A549 treated with CORT108297 at 1 μM for 4 hours (cell line): ENCODE data around the gene TBX10. TPM values are rescaled to one million over a fixed set of nuclear protein-coding genes. Genes with fewer than 3 reads are reported as not detected.

Experiments used
- total RNA-seq: library from RNA; stranded (reverse); fragments of 200-300 nt; extraction: Qiagen RNA extraction; gene quantifications from 5 replicates; pipeline ENCODE4 v1.2.3, GENCODE V29; 2022

The TBX10 gene
- total RNA-seq, result not detected in 5 replicates

DNA sequence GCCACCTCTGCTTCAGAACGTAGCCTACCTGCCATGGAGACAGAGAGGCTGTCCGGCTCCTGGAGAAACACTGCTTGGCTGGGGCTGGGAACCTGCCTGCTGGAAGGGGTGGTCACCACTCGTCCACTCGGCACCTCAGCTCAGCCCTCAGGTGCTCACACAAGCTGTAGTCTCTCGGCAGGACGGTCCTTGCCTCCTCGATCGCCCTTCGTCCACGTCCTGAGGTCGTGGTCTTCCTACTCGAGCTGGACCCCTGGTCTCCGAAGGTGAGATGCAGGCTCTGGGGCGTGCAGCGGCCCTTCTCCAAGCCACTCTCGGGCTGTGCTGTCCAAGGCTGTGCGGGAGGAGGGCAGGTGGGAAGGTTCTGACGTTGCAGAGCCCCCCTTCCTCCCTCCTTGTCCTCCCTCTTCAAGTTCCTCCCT, at the start of gene TBX10:
Gene TBX10 (minus strand): TSS at position 326 of the 422 bp plus-strand sequence. CDS start 291 bp downstream, at position 35.

DNA sequence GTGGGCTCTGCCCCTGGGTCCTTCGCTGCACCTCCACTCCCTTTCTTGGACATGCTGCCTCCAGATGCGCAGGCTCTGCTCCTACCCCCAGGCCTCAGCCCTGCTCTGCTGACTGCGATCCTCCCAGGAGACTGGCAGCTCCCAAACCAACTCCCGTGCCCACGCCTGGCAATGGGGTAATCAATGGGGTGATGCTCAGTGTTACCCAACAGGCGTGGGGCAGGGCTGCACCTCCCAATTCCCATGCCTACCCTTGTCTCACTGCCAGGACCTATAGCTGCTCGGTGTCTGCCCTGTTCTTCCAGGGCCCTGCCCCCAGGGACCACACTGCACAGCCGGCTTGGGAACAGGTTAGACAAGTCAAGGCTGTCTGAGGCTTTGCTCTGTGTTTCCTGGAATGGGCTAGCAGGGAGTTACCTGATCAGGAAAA, 34.9 kb upstream of the TBX10 start, which contains the start of gene ALDH3B2:
Gene ALDH3B2 (minus strand): TSS at position 182 of the 430 bp plus-strand sequence. CDS start 7,688 bp downstream, outside the sequence.

DNA sequence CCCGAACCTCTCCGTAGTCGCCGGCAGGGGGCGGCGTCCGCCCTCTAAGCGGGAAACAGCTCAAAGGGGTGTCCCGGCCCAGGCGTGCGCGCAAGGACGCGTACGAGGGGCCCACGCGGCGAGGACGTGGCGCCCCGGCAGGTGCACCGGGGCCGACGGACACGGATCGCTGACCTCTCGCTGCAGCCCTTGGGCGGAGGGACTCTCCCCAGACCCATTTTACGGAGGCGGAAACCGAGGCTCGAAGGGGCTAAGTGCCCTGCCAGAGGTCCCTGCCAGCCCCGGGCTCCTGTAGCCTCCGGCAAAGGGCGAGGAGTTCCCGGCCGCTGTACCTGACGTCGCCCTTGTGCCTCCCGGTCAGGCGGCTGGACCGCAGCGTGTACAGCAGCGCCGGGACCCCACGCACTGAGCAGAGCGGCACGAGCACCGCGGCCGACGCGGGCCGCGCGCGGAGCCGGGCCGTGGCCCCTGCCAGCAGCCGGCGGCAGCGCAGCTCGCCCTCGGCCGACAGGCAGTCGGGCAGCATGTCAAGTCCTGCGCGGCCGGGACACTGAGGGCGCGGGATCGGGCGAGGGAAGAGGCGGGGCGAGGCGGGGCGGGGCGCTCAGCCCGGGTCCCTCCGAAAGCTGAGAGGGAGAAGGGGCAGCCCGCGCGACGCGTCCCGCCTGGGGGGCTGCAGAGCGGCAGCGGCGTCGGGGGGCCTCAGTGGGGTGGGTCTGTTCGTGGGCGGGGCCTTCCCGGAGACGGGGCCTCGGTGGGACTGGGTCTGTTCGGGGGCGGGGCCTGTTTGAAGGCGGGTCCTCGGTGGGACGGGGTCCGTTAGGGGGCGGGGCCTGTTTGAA, 10.0 kb downstream of the TBX10 start, which contains the start of gene NUDT8:
Gene NUDT8 (minus strand): TSS at position 552 of the 842 bp plus-strand sequence. CDS start 26 bp downstream, at position 526.

DNA sequence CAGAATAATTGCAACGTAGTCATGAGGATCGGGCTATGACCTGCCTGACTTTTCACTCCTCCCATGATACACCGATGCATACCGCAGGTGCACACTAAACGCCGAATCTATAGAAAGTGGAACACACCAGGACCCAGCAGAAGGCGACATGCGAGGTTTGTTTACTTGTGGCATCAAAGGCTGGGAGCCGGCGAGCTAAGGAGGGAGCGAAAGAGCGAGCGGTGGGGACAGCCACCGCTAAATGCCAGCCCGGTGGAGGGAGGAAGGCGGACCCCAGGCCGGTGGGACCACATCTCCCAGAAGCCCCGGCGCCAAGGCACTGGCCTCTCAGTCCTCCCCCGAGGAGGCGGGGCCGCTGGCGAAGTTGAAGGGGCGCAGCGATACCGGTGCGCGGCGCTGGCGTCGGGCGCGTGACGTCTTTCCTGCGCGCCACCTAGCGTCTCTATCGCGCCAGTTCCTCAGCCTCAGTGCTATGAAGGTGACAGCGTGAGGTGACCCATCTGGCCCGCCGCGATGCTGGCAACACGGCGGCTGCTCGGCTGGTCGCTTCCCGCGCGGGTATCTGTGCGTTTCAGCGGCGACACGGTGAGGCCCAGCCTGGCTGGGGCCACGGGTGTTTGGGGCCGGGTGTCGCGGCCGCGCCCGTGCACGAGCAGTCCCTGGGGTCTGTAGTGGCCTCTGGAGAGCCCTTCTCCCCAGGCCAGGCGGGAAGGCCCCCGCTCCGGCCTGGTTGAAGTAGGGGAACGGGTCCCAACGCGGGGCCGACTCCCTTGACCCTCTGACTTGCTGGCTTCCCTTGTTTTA, 32.9 kb downstream of the TBX10 start, which contains the start of gene NDUFV1:
Gene NDUFV1 (plus strand): TSS at position 445 of the 804 bp plus-strand sequence. CDS start 69 bp downstream, at position 514.

DNA sequence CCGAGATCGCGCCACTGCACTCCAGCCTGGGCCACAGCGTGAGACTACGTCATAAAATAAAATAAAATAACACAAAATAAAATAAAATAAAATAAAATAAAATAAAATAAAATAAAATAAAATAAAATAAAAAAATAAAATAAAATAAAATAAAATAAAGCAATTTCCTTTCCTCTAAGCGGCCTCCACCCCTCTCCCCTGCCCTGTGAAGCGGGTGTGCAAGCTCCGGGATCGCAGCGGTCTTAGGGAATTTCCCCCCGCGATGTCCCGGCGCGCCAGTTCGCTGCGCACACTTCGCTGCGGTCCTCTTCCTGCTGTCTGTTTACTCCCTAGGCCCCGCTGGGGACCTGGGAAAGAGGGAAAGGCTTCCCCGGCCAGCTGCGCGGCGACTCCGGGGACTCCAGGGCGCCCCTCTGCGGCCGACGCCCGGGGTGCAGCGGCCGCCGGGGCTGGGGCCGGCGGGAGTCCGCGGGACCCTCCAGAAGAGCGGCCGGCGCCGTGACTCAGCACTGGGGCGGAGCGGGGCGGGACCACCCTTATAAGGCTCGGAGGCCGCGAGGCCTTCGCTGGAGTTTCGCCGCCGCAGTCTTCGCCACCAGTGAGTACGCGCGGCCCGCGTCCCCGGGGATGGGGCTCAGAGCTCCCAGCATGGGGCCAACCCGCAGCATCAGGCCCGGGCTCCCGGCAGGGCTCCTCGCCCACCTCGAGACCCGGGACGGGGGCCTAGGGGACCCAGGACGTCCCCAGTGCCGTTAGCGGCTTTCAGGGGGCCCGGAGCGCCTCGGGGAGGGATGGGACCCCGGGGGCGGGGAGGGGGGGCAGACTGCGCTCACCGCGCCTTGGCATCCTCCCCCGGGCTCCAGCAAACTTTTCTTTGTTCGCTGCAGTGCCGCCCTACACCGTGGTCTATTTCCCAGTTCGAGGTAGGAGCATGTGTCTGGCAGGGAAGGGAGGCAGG, 56.0 kb downstream of the TBX10 start, which contains the start of gene GSTP1:
Gene GSTP1 (plus strand): TSS at position 566 of the 958 bp plus-strand sequence. CDS start 32 bp downstream, at position 598.

Other genes with a start within 250 kb of the TBX10 start
- 22.1 to 40.0 TPM (median 36.1 TPM) in 5 replicates for gene RAD9A, start 247.8 kb downstream of the TBX10 start, total RNA-seq
- gene PPP1CA, start 237.9 kb downstream of the TBX10 start, total RNA-seq, result 269 to 296 TPM (median 294 TPM) in 5 replicates
- 0.10 to 0.12 TPM (median 0.10 TPM) in 4 of 5 replicates, not detected in the other for gene TBC1D10C, start 235.7 kb downstream of the TBX10 start, total RNA-seq
- gene CARNS1, start 224.1 kb downstream of the TBX10 start, total RNA-seq, result 0.09 to 0.29 TPM (median 0.21 TPM) in 5 replicates
- gene RPS6KB2, start 211.3 kb downstream of the TBX10 start, total RNA-seq, result 42.9 to 52.1 TPM (median 51.2 TPM) in 5 replicates
- 0.24 to 0.42 TPM (median 0.32 TPM) in 5 replicates for gene PTPRCAP, start 202.1 kb downstream of the TBX10 start, total RNA-seq
- 57.1 to 64.4 TPM (median 61.3 TPM) in 5 replicates for gene CORO1B, start 196.3 kb downstream of the TBX10 start, total RNA-seq
- 0.07 TPM in 1 of 5 replicates, not detected in the others for gene GPR152, start 187.0 kb downstream of the TBX10 start, total RNA-seq
- gene CABP4, start 184.4 kb downstream of the TBX10 start, total RNA-seq, result 0.03 TPM in 1 of 5 replicates, not detected in the others
- gene TMEM134, start 170.5 kb downstream of the TBX10 start, total RNA-seq, result 43.5 to 66.7 TPM (median 63.8 TPM) in 5 replicates
- gene AIP, start 156.7 kb downstream of the TBX10 start, total RNA-seq, result 44.3 to 53.1 TPM (median 48.4 TPM) in 5 replicates
- gene PITPNM1, start 134.4 kb downstream of the TBX10 start, total RNA-seq, result 38.9 to 60.0 TPM (median 53.9 TPM) in 5 replicates
- 67.0 to 97.8 TPM (median 95.2 TPM) in 5 replicates for gene CDK2AP2, start 131.6 kb downstream of the TBX10 start, total RNA-seq
- gene CABP2, start 116.3 kb downstream of the TBX10 start, total RNA-seq, result not detected in 5 replicates
- 1,416 to 1,791 TPM (median 1,766 TPM) in 5 replicates for gene GSTP1, start 56.0 kb downstream of the TBX10 start, total RNA-seq
- 134 to 158 TPM (median 153 TPM) in 5 replicates for gene NDUFV1, start 32.8 kb downstream of the TBX10 start, total RNA-seq
- 5.9 to 14.0 TPM (median 13.1 TPM) in 5 replicates for gene NUDT8, start 9.8 kb downstream of the TBX10 start, total RNA-seq
- 0.83 to 1.9 TPM (median 1.3 TPM) in 5 replicates for gene ACY3, start 11.0 kb upstream of the TBX10 start, total RNA-seq
- gene ALDH3B2, start 34.9 kb upstream of the TBX10 start, total RNA-seq, result not detected in 5 replicates